ENCODE measurements around the gene TTYH3. TPM values are rescaled to one million over a fixed set of nuclear protein-coding genes. Genes with fewer than 3 reads are reported as not detected.

The TTYH3 gene
- total and polyA plus RNA-seq, 8 donors = 82.9 to 153 (median 111) TPM

DNA sequence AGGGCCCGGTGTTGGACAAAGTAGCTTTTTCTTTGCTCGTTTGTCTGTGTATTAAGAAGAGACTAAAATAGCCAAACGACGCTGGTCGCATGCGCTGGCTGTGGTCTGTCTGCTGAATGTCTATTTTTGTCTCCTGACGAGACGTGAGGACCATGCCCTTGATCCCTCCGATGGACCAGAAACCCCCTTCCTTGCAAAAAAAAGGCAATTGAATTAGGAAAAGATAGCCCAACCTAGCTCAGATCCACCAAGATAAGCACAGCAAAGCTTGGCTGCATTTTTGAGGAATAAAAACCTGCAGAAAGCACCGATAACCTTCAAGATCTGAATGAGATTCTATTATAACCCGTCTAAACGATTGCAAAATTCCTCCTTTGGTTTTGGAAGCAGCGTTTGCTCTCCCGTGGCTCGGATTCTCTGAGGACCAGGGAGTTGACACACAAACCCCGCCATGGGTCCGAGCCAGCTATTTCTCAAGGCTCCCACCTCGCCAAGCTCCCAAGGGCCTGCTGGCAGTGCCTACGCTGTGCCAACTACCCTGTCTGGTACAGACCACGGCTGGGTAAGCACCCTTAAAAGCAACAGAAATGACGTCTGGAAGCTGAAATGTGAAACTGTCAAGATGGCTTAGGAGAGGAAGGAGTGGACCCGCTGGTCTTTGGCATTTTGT, 17.7 kb upstream of the TTYH3 start:
- Histone ChIP-seq H3K27me3 (no peaks in the 10 kb centered on the region), H3K4me1 (peaks cover 16 to 17% of the 10 kb centered on the region in 2 donors), H3K27ac (no peak overlapping the region), H3K9me3 (no peaks in the 10 kb centered on the region), H3K36me3 (peaks cover 0 to 5% of the 10 kb centered on the region in 2 donors), H3K4me3 (peak overlapping the region in 1 of 2 donors; percentile 11)
- TF ChIP-seq, protein P1, sequence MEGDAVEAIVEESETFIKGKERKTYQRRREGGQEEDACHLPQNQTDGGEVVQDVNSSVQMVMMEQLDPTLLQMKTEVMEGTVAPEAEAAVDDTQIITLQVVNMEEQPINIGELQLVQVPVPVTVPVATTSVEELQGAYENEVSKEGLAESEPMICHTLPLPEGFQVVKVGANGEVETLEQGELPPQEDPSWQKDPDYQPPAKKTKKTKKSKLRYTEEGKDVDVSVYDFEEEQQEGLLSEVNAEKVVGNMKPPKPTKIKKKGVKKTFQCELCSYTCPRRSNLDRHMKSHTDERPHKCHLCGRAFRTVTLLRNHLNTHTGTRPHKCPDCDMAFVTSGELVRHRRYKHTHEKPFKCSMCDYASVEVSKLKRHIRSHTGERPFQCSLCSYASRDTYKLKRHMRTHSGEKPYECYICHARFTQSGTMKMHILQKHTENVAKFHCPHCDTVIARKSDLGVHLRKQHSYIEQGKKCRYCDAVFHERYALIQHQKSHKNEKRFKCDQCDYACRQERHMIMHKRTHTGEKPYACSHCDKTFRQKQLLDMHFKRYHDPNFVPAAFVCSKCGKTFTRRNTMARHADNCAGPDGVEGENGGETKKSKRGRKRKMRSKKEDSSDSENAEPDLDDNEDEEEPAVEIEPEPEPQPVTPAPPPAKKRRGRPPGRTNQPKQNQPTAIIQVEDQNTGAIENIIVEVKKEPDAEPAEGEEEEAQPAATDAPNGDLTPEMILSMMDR (IDR thresholded peaks at IDR 0.05) = no peak
- peak; percentile 77 for ATAC-seq
- intact Hi-C loops (cut with DNase I) = no loop called here
- peak in 2 of 4 donors; percentile 70 to 75 for DNase-seq

DNA sequence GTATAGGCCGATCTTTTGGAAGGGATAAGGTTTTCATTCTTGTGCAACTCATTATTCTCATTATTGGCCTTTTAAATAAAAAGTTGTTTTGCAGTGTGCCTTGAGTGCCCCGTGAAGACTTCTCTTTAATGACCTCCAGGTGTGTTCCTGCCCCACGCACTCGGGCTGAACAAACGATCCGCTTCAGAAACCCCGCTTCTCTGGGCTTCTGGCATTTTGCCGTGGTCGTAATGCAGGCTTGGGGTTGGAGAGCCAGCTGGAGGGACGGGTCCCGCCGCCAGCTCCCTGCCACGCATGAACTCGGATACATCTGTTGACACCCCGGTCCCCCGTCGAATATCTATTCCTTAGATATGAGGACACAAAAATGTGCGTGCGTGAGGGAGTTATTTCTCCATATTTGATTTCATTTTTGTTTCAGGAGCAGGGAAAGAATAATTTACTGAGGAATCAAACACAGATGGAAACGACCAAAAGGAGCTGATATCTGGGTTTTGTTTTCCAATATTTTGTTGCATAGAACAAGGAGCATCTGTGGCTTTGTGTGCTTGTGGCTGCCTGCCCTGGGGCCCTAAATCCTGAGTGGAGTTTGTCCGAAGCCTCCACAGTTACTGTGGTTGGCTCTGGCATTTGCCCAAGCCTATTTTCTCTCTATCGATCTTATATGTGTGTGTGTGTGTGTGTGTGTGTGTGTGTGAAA, 17.0 kb upstream of the TTYH3 start:
- Histone ChIP-seq H3K27ac (no peak overlapping the region), H3K9me3 (no peaks in the 10 kb centered on the region), H3K4me1 (peaks cover 16 to 17% of the 10 kb centered on the region in 2 donors), H3K27me3 (no peaks in the 10 kb centered on the region), H3K36me3 (peaks cover 0 to 5% of the 10 kb centered on the region in 2 donors), H3K4me3 (peak overlapping the region in 1 of 2 donors; percentile 11)
- ATAC-seq (peak; percentile 6), DNase-seq (peak in 1 of 4 donors; percentile 77)
- TF ChIP-seq, protein P1 (IDR thresholded peaks at IDR 0.05) = no peak
- intact Hi-C loops (cut with DNase I) = no loop called here

DNA sequence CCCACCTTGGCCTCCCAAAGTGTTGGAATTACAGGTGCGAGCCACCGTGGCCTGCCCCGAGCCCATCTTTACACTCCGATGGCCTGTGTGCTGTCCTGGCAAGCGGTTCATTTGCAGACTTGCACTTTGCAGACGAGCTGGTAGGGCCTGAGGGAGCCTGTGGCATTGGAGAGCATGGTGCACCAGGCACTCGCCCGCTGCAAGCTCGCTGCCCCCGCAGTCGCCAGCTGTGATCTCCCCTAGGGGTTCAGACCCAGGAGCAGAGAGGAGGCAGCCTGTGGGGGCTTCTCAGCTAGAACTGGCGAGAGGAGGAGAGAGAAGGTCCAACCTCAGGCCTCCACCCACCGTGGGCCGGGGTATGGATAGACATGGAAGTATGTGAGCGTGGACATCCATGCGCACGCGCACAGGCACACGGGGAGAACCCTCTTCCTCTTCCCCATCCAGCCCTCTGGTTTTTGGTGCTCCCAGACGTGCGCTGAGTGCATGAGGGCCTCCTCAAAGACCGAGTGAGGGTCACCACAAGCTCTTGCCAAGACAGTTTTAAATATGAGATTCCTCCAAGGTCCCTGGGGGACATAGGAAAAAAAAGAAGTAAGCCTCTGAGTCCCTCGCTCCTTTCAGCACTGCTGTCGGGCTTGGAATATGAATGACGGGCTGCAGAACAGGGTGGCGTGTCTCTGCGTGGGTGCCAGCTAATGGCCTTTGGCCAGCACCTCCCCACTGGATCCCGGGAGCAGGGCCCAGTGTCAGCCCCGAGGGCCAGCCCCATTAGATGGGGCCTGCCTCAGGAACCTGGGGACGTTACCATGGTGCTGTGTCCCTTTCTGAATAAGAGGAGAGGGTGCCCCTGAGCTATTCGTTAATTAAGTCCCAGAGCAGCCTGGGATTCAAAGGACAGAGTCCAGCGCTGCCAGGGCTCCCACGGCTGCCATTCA, 15.1 kb upstream of the TTYH3 start:
- Histone ChIP-seq H3K4me1 (peaks cover 22 to 27% of the 10 kb centered on the region in 2 donors), H3K27ac (no peak overlapping the region), H3K4me3 (no peak overlapping the region), H3K36me3 (no peaks in the 10 kb centered on the region), H3K9me3 (no peaks in the 10 kb centered on the region), H3K27me3 (no peaks in the 10 kb centered on the region)
- TF ChIP-seq, protein P1 (IDR thresholded peaks at IDR 0.05) = no peak
- DNase-seq (no peak), ATAC-seq (no peak)
- intact Hi-C loops (cut with DNase I) = no loop called here

DNA sequence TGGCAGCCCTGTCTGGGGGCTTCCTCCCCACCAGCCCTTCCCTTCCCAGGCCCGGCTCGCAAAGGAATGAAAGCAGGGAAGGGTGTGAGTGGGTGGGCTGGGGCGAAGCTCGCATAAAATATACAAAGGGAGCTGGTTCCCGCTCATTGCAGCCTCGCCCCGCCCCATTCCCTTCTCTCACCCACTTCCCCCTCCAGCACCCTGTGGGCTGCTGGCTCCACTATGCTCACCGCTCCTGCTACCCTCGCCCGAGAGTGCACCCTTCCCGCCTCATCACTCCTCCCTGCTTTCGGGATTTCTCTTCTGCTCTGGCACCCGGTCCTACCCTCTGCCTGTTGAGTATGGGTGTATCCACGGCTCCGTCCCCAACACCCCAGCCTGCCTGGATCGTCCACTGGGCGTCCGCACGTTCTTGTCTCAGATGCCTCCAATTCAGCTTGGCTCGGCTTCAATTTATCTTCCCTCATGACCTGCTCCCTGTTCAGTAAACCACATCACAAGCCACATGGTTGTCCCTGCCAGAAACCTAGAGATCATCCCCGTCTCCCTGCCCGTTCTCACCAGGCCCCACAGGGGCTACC, 14.4 kb upstream of the TTYH3 start:
- no peaks in the 10 kb centered on the region for H3K9me3 ChIP-seq
- no peaks in the 10 kb centered on the region for H3K36me3 ChIP-seq
- intact Hi-C loops (cut with DNase I) = no loop called here
- TF ChIP-seq, protein P1 (IDR thresholded peaks at IDR 0.05) = no peak
- no peak for ATAC-seq
- H3K4me3 ChIP-seq = no peak overlapping the region
- peaks cover 24 to 33% of the 10 kb centered on the region in 2 donors for H3K4me1 ChIP-seq
- no peak overlapping the region for H3K27ac ChIP-seq
- no peak for DNase-seq
- H3K27me3 ChIP-seq = no peaks in the 10 kb centered on the region

Measured in left lung (tissue), 10 donors.